Liver (tissue), 9 donors: ENCODE data around the gene TXNIP. TPM values are rescaled to one million over a fixed set of nuclear protein-coding genes. Genes with fewer than 3 reads are reported as not detected.

Experiments
- DNase-seq: peaks from one replicate; pipeline ENCODE4 v3.0.0-alpha.2; 2017; ENCODE audit warnings: low spot score
- H3K27ac ChIP-seq, 2 donors: one replicate each; pipeline ENCODE4 v1.7.0; 2013; ENCODE audit warnings: inconsistent platforms in 2 of 2, low read length in 2 of 2, control low read depth in 1 of 2, low read depth in 1 of 2, mild to moderate bottlenecking in 1 of 2
- H3K27me3 ChIP-seq, 4 donors: one replicate each; pipeline versions ENCODE4 v1.6.1 to v1.7.0; 2013; ENCODE audit warnings: low read length in 3 of 4, inconsistent platforms in 1 of 4, mild to moderate bottlenecking in 1 of 4, moderate library complexity in 1 of 4; ENCODE audit not compliant: control insufficient read depth in 4 of 4, insufficient read depth in 4 of 4
- H3K36me3 ChIP-seq, 4 donors: one replicate each; pipeline versions ENCODE4 v1.6.1 to v1.7.0; 2013; ENCODE audit warnings: low read length in 3 of 4, mild to moderate bottlenecking in 3 of 4, low read depth in 1 of 4, moderate library complexity in 1 of 4; ENCODE audit not compliant: control insufficient read depth in 4 of 4, insufficient read depth in 3 of 4
- H3K4me1 ChIP-seq, 4 donors: one replicate each; pipeline versions ENCODE4 v1.6.1 to v1.7.0; 2013; ENCODE audit warnings: low read length in 3 of 4, mild to moderate bottlenecking in 3 of 4, moderate library complexity in 1 of 4; ENCODE audit not compliant: control insufficient read depth in 4 of 4, insufficient read depth in 4 of 4
- H3K4me3 ChIP-seq, 3 donors: one replicate each; pipeline versions ENCODE4 v1.6.1 to v1.7.0; 2013; ENCODE audit warnings: low read length in 3 of 3, control low read depth in 1 of 3, low read depth in 1 of 3, mild to moderate bottlenecking in 1 of 3
- H3K9ac ChIP-seq, 2 donors: one replicate each; pipeline ENCODE4 v1.7.0; 2013; ENCODE audit warnings: low read length in 2 of 2, mild to moderate bottlenecking in 2 of 2, moderate library complexity in 2 of 2, control low read depth in 1 of 2, low read depth in 1 of 2
- H3K9me3 ChIP-seq, 4 donors: one replicate each; pipeline versions ENCODE4 v1.6.1 to v1.7.0; 2013; ENCODE audit warnings: low read length in 3 of 4; ENCODE audit not compliant: control insufficient read depth in 4 of 4
- ATF3 ChIP-seq: IDR thresholded peaks from 2 replicates; pipeline ENCODE4 v1.6.1; 2016; ENCODE audit warnings: antibody characterized with exemption
- CTCF ChIP-seq: fragments of 150-350 bp; IDR thresholded peaks from 2 replicates; pipeline ENCODE4 v1.5.1; 2017; ENCODE audit warnings: improper control_type of control experiment, low read depth, low read length; ENCODE audit not compliant: missing input control
- EGR1 ChIP-seq, 2 donors: IDR thresholded peaks; 2 replicates each; pipeline ENCODE4 v1.6.1; 2016 to 2018; ENCODE audit warnings: antibody characterized with exemption in 2 of 2, low read depth in 2 of 2
- FOXA1 ChIP-seq: IDR thresholded peaks from 2 replicates; pipeline ENCODE4 v1.6.1; 2016; ENCODE audit warnings: antibody characterized with exemption
- FOXA2 ChIP-seq: IDR thresholded peaks from 2 replicates; pipeline ENCODE4 v1.6.1; 2016; ENCODE audit warnings: antibody characterized with exemption
- HNF4A ChIP-seq, 2 donors: conservative IDR thresholded peaks; 2 replicates each; pipeline ENCODE4 v1.6.1; 2016; ENCODE audit warnings: antibody characterized with exemption in 2 of 2, mild to moderate bottlenecking in 2 of 2
- HNF4G ChIP-seq: IDR thresholded peaks from 2 replicates; pipeline ENCODE4 v1.6.1; 2016; ENCODE audit warnings: antibody characterized with exemption
- JUND ChIP-seq, 2 donors: IDR thresholded peaks; 2 replicates each; pipeline ENCODE4 v1.6.1; 2016; ENCODE audit warnings: antibody characterized with exemption in 2 of 2
- MAX ChIP-seq: IDR thresholded peaks from 2 replicates; pipeline ENCODE4 v1.6.1; 2016; ENCODE audit warnings: antibody characterized with exemption
- NR2F2 ChIP-seq: IDR thresholded peaks from 2 replicates; pipeline ENCODE4 v1.6.1; 2016; ENCODE audit warnings: antibody characterized with exemption
- RAD21 ChIP-seq, 2 donors: IDR thresholded peaks; 2 replicates each; pipeline ENCODE4 v1.6.1; 2016; ENCODE audit warnings: antibody characterized with exemption in 2 of 2, mild to moderate bottlenecking in 2 of 2
- REST ChIP-seq: IDR thresholded peaks from 2 replicates; pipeline ENCODE4 v1.6.1; 2016; ENCODE audit warnings: antibody characterized with exemption, mild to moderate bottlenecking
- RXRA ChIP-seq, 2 donors: IDR thresholded peaks; 2 replicates each; pipeline ENCODE4 v1.6.1; 2017 to 2018; ENCODE audit warnings: antibody characterized with exemption in 2 of 2, mild to moderate bottlenecking in 1 of 2
- SP1 ChIP-seq: IDR thresholded peaks from 2 replicates; pipeline ENCODE4 v1.6.1; 2018; ENCODE audit warnings: antibody characterized with exemption, mild to moderate bottlenecking
- TAF1 ChIP-seq: conservative IDR thresholded peaks from 2 replicates; pipeline ENCODE4 v1.6.1; 2016; ENCODE audit warnings: antibody characterized with exemption, mild to moderate bottlenecking
- YY1 ChIP-seq: IDR thresholded peaks from 2 replicates; pipeline ENCODE4 v1.6.1; 2016; ENCODE audit warnings: antibody characterized with exemption, mild to moderate bottlenecking
- ZBTB33 ChIP-seq: IDR thresholded peaks from 2 replicates; pipeline ENCODE4 v1.6.1; 2016; ENCODE audit warnings: antibody characterized with exemption
- WGBS: extraction: QIAGEN DNeasy Blood & Tissue Kit; methylation state at CpG from one replicate; pipeline ENCODE4 v1.1.7; 2013; 5-methylcytosine and 5-hydroxymethylcytosine counted together
- polyA plus RNA-seq, 2 donors: library from polyadenylated mRNA; stranded (reverse) in 1 of 2; unstranded in 1 of 2; fragments of 200-250 nt in 1 of 2; fragments of >200 nt in 1 of 2; fragmentation: Nextera tagmentation in 1 of 2; extraction: Ambion mirVana in 1 of 2; gene quantifications; one replicate each; pipeline versions ENCODE4 v1.2.1 to v1.2.3, GENCODE V29; 2013 to 2015
- total RNA-seq, 2 donors: library from RNA; depleted of rRNA; stranded (reverse); fragments of >200 nt; gene quantifications; one replicate each; pipeline ENCODE4 v1.2.3, GENCODE V29; 2014
- donor health status: healthy.
- donor health status: healthy.
- donor health status: healthy.
- donor health status: healthy.
- donor health status: healthy.

Gene TXNIP
- total and polyA plus RNA-seq, 4 donors = 53.8 to 223 (median 92.0) TPM

- Histone ChIP-seq H3K27ac (peak overlapping the region; percentile 67 to 86), H3K27me3 (no peaks in the 10 kb centered on the region), H3K9ac (peak overlapping the region in 1 of 2 donors; percentile 49), H3K4me3 (peak overlapping the region; percentile 39 to 62 (median 56)), H3K4me1 (peaks cover 8 to 72% (median 48%) of the 10 kb centered on the region in 4 donors), H3K9me3 (no peaks in the 10 kb centered on the region), H3K36me3 (no peaks in the 10 kb centered on the region)
- TF ChIP-seq NR2F2 (no peak), REST (no peak), HNF4A (conservative IDR thresholded peaks at IDR 0.05) (no peak), ATF3 (no peak), FOXA1 (no peak), HNF4G (no peak), MAX (no peak), FOXA2 (no peak), EGR1 (IDR thresholded peaks at IDR 0.05; ENCODE audit: low read depth in 2 of 2) (no peak), RXRA (IDR thresholded peaks at IDR 0.05) (no peak), SP1 (no peak), ZBTB33 (no peak), YY1 (no peak), CTCF (no peak), JUND (IDR thresholded peaks at IDR 0.05) (no peak), RAD21 (IDR thresholded peaks at IDR 0.05) (no peak)
- no peak for DNase-seq
- 1% methylated on average over 22 of the region's 22 CpGs for WGBS
Measured at GRCh38 chr1:145961109-145961424, 35.3 kb downstream of the TXNIP start.

GRCh38 chr1:145960468-145961108, 35.8 kb downstream of the TXNIP start:
- WGBS = under 1% methylated on average over 44 of the region's 44 CpGs
- Histone ChIP-seq H3K9me3 (no peaks in the 10 kb centered on the region), H3K27ac (peak overlapping the region; percentile 67 to 86), H3K27me3 (no peaks in the 10 kb centered on the region), H3K9ac (peak overlapping the region in 1 of 2 donors; percentile 49), H3K36me3 (no peaks in the 10 kb centered on the region), H3K4me3 (peak overlapping the region; percentile 56 to 71 (median 62)), H3K4me1 (peaks cover 10 to 75% (median 52%) of the 10 kb centered on the region in 4 donors)
- peak; percentile 75 for DNase-seq
- TF ChIP-seq SP1 (peak; percentile 59), ATF3 (no peak), ZBTB33 (no peak), TAF1 (peak; percentile 84), RXRA (IDR thresholded peaks at IDR 0.05) (peak; percentile 59 to 78), REST (peak; percentile 77), EGR1 (IDR thresholded peaks at IDR 0.05; ENCODE audit: low read depth in 2 of 2) (no peak), YY1 (peak; percentile 88), RAD21 (IDR thresholded peaks at IDR 0.05) (no peak), NR2F2 (peak; percentile 82), HNF4G (peak; percentile 12), JUND (IDR thresholded peaks at IDR 0.05) (peak in 1 of 2 donors; percentile 30)
